Measurements from ENCODE around the gene RHBDF1. TPM values are rescaled to one million over a fixed set of nuclear protein-coding genes. Genes with fewer than 3 reads are reported as not detected.
A peak's percentile ranks its signal among the peaks of the same experiment; 100 is the strongest.

RHBDF1 gene
- polyA plus RNA-seq, 3 donors: 0.20 TPM; not detected in 2

DNA sequence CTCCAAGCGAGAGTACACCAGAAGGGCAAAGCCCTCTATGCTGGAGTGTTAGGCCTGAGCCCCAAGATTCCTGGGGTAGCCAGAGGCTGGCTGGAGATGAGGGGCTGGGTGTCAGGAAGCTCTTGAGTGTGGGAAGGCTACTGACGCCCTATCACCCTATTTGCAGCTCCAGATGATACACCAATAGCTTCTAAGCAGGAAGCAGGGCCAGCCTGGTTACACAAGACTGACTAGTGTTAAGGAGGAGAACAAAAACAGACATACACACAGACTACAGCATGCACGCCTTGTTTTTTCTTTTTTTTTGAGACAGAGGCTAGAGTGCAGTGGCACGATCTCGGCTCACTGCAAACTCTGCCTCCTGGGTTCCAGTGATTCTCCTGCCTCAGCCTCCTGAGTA is 34.9 kb downstream of the RHBDF1 start:
- Histone ChIP-seq H3K27me3 (ENCODE audit: control insufficient read depth in 2 of 2, insufficient read depth in 2 of 2, low read length in 2 of 2) (no peaks in the 10 kb centered on the region), H4K20me1 (ENCODE audit: insufficient read depth, low read length) (no peaks in the 10 kb centered on the region), H3K4me2 (replicated peaks; ENCODE audit: extremely low read depth, low read length, poor library complexity, severe bottlenecking) (no peak overlapping the region), H3K9me3 (replicated peaks in 1 of 2; ENCODE audit: control insufficient read depth in 1 of 2, insufficient read depth in 1 of 2, low read length in 2 of 2) (no peaks in the 10 kb centered on the region), H3K9ac (ENCODE audit: insufficient read depth, low read length, poor library complexity, severe bottlenecking) (peak overlapping the region; percentile 13), H3K4me1 (ENCODE audit: control insufficient read depth in 1 of 2, insufficient read depth in 2 of 2, low read length in 2 of 2) (peaks cover 29 to 40% of the 10 kb centered on the region in 2 donors), H3K36me3 (replicated peaks in 1 of 2; ENCODE audit: control insufficient read depth in 1 of 2, insufficient read depth in 2 of 2, low read length in 2 of 2) (peaks cover 4 to 12% of the 10 kb centered on the region in 2 donors), H3K4me3 (replicated peaks in 1 of 3; ENCODE audit: low read depth in 2 of 3, low read length in 3 of 3) (no peak overlapping the region), H2AFZ (ENCODE audit: insufficient read depth, low read depth, low read length, poor library complexity, severe bottlenecking) (no peak overlapping the region), H3K27ac (ENCODE audit: low read depth in 1 of 2, low read length in 2 of 2) (peak overlapping the region; percentile 16 to 48), H3K79me2 (ENCODE audit: insufficient read depth, low read length) (no peaks in the 10 kb centered on the region)
- Mint-ChIP-seq H3K27me3 (ENCODE audit: low read depth in 3 of 3) (peaks cover 0 to 4% (median 0%) of the 10 kb centered on the region in 3 donors), H3K9me3 (no peaks in the 10 kb centered on the region), H3K4me3 (no peak overlapping the region), H3K36me3 (peaks cover 17 to 18% of the 10 kb centered on the region in 2 donors), H3K27ac (peak overlapping the region in 5 of 7 donors; percentile 63 to 81 (median 69)), H3K4me1 (peaks cover 50% of the 10 kb centered on the region)
- no CpG with 5 or more reads among the region's 5 CpGs for WGBS (ENCODE audit: insufficient coverage)
- TF ChIP-seq, protein P1, sequence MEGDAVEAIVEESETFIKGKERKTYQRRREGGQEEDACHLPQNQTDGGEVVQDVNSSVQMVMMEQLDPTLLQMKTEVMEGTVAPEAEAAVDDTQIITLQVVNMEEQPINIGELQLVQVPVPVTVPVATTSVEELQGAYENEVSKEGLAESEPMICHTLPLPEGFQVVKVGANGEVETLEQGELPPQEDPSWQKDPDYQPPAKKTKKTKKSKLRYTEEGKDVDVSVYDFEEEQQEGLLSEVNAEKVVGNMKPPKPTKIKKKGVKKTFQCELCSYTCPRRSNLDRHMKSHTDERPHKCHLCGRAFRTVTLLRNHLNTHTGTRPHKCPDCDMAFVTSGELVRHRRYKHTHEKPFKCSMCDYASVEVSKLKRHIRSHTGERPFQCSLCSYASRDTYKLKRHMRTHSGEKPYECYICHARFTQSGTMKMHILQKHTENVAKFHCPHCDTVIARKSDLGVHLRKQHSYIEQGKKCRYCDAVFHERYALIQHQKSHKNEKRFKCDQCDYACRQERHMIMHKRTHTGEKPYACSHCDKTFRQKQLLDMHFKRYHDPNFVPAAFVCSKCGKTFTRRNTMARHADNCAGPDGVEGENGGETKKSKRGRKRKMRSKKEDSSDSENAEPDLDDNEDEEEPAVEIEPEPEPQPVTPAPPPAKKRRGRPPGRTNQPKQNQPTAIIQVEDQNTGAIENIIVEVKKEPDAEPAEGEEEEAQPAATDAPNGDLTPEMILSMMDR (IDR thresholded peaks at IDR 0.05): no peak
- intact Hi-C loops (cut with micrococcal nuclease): no loop called here
- peak in 2 of 3 donors; percentile 23 to 38 for DNase-seq

GRCh38 chr16:36336-36984 is 36.0 kb downstream of the RHBDF1 start:
- H3K36me3 Mint-ChIP-seq: peaks cover 8 to 10% of the 10 kb centered on the region in 2 donors
- intact Hi-C loops (cut with micrococcal nuclease): no loop called here
- WGBS (ENCODE audit: insufficient coverage): 96% methylated on average over 14 of the region's 15 CpGs
- Histone ChIP-seq H3K9me3 (replicated peaks in 1 of 2; ENCODE audit: control insufficient read depth in 1 of 2, insufficient read depth in 1 of 2, low read length in 2 of 2) (no peaks in the 10 kb centered on the region), H3K4me3 (replicated peaks in 1 of 3; ENCODE audit: low read depth in 2 of 3, low read length in 3 of 3) (no peak overlapping the region), H3K36me3 (replicated peaks in 1 of 2; ENCODE audit: control insufficient read depth in 1 of 2, insufficient read depth in 2 of 2, low read length in 2 of 2) (peaks cover 0 to 2% of the 10 kb centered on the region in 2 donors), H3K4me1 (ENCODE audit: control insufficient read depth in 1 of 2, insufficient read depth in 2 of 2, low read length in 2 of 2) (peaks cover 29 to 40% of the 10 kb centered on the region in 2 donors), H2AFZ (ENCODE audit: insufficient read depth, low read depth, low read length, poor library complexity, severe bottlenecking) (no peak overlapping the region), H3K9ac (ENCODE audit: insufficient read depth, low read length, poor library complexity, severe bottlenecking) (no peak overlapping the region), H3K4me2 (replicated peaks; ENCODE audit: extremely low read depth, low read length, poor library complexity, severe bottlenecking) (no peak overlapping the region), H3K27ac (ENCODE audit: low read depth in 1 of 2, low read length in 2 of 2) (no peak overlapping the region), H3K27me3 (ENCODE audit: control insufficient read depth in 2 of 2, insufficient read depth in 2 of 2, low read length in 2 of 2) (no peaks in the 10 kb centered on the region), H3K79me2 (ENCODE audit: insufficient read depth, low read length) (no peaks in the 10 kb centered on the region), H4K20me1 (ENCODE audit: insufficient read depth, low read length) (no peaks in the 10 kb centered on the region)
- DNase-seq: no peak
- H3K27ac Mint-ChIP-seq: peak overlapping the region in 2 of 7 donors; percentile 85 to 92
- H3K27me3 Mint-ChIP-seq (ENCODE audit: low read depth in 3 of 3): peaks cover 0 to 4% (median 0%) of the 10 kb centered on the region in 3 donors
- H3K9me3 Mint-ChIP-seq: no peaks in the 10 kb centered on the region
- peaks cover 49% of the 10 kb centered on the region for H3K4me1 Mint-ChIP-seq
- H3K4me3 Mint-ChIP-seq: no peak overlapping the region
- TF ChIP-seq, protein P1 (IDR thresholded peaks at IDR 0.05): no peak
